Endothelial cell of umbilical vein (primary cell): ENCODE measurements around the gene CLTCL1.

Experiments
- EZH2 ChIP-seq: IDR thresholded peaks from 2 replicates; pipeline ENCODE4 v1.6.1; 2012; ENCODE audit warnings: borderline replicate concordance, low read depth, mild to moderate bottlenecking, moderate library complexity, low read length, inconsistent platforms; ENCODE audit not compliant: severe bottlenecking
- GATA2 ChIP-seq: IDR thresholded peaks from 2 replicates; pipeline ENCODE4 v1.7.0; 2011; ENCODE audit warnings: low read depth, mild to moderate bottlenecking, moderate library complexity, mixed read lengths, low read length; ENCODE audit not compliant: insufficient read length, insufficient read depth
- JUN ChIP-seq: IDR thresholded peaks from 2 replicates; pipeline ENCODE4 v1.6.1; 2011; ENCODE audit warnings: borderline replicate concordance, low read depth; ENCODE audit not compliant: insufficient read length, insufficient read depth
- MYC ChIP-seq: IDR thresholded peaks from one replicate; pipeline ENCODE4 v1.6.1; 2011; ENCODE audit warnings: mild to moderate bottlenecking, low read depth, low read length
- POLR2A ChIP-seq: IDR thresholded peaks from 2 replicates; pipeline ENCODE4 v1.6.1; 2012; ENCODE audit warnings: low read depth, mild to moderate bottlenecking, control low read depth, low read length
- POLR2AphosphoS5 ChIP-seq: IDR thresholded peaks from 2 replicates; pipeline ENCODE4 v1.6.1; 2012; ENCODE audit warnings: low read depth, mild to moderate bottlenecking, control low read depth, low read length, moderate library complexity; ENCODE audit not compliant: insufficient read depth
- TF ChIP-seq, protein P1 (sequence below), 2 donors: IDR thresholded peaks; 1 replicate in 1 of 2; 2 replicates in 1 of 2; pipeline ENCODE4 v1.5.1; 2011; ENCODE audit warnings: low read length in 2 of 2, mild to moderate bottlenecking in 2 of 2, moderate library complexity in 2 of 2, control low read depth in 1 of 2, inconsistent platforms in 1 of 2, low read depth in 1 of 2; ENCODE audit not compliant: insufficient read depth in 1 of 2; ENCODE audit errors: extremely low read depth in 1 of 2
- TF ChIP-seq, protein P2 (sequence below): IDR thresholded peaks from 2 replicates; pipeline ENCODE4 v1.6.1; 2011; ENCODE audit not compliant: insufficient read depth, insufficient read length

DNA sequence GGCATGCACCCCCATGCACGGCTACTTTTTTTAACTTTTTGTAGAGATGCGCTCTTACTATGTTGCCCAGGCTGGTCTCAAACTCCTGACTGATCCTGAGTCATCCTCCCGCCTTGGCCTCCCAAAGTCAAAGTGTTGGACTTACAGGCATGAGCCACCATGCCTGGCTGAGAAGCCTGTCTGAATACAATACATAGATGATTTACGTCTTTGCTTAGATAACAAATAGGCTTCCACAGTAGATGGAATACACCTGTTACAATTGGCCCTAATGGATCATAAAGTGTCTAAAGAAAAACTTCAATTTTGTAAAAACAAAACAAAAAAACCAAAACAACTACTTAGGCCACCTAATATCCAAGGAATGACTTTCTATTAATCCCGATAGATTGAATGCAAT lies 13.0 kb upstream of the CLTCL1 start:
- TF ChIP-seq, protein P1, sequence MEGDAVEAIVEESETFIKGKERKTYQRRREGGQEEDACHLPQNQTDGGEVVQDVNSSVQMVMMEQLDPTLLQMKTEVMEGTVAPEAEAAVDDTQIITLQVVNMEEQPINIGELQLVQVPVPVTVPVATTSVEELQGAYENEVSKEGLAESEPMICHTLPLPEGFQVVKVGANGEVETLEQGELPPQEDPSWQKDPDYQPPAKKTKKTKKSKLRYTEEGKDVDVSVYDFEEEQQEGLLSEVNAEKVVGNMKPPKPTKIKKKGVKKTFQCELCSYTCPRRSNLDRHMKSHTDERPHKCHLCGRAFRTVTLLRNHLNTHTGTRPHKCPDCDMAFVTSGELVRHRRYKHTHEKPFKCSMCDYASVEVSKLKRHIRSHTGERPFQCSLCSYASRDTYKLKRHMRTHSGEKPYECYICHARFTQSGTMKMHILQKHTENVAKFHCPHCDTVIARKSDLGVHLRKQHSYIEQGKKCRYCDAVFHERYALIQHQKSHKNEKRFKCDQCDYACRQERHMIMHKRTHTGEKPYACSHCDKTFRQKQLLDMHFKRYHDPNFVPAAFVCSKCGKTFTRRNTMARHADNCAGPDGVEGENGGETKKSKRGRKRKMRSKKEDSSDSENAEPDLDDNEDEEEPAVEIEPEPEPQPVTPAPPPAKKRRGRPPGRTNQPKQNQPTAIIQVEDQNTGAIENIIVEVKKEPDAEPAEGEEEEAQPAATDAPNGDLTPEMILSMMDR (IDR thresholded peaks at IDR 0.05; ENCODE audit: extremely low read depth in 1 of 2, insufficient read depth in 1 of 2, low read depth in 1 of 2, low read length in 2 of 2): no peak
- TF ChIP-seq GATA2: no peak
- TF ChIP-seq EZH2: no peak
- TF ChIP-seq POLR2AphosphoS5: no peak
- TF ChIP-seq POLR2A: no peak
- TF ChIP-seq MYC: no peak
- no peak for TF ChIP-seq JUN
- TF ChIP-seq, protein P2, sequence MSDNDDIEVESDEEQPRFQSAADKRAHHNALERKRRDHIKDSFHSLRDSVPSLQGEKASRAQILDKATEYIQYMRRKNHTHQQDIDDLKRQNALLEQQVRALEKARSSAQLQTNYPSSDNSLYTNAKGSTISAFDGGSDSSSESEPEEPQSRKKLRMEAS: no peak
